GM10266 (cell line): ENCODE results near the gene TRIM39.

ENCODE experiments used
- DNase-seq: peaks from one replicate; pipeline ENCODE4 v3.0.0; 2012; ENCODE audit errors: extremely low spot score
- TF ChIP-seq, protein P1 (sequence below): IDR thresholded peaks from 2 replicates; pipeline ENCODE4 v1.5.1; 2012; ENCODE audit warnings: mild to moderate bottlenecking, low read depth; ENCODE audit not compliant: control insufficient read depth, insufficient read depth; ENCODE audit errors: missing control alignments

Gene TRIM39

DNA sequence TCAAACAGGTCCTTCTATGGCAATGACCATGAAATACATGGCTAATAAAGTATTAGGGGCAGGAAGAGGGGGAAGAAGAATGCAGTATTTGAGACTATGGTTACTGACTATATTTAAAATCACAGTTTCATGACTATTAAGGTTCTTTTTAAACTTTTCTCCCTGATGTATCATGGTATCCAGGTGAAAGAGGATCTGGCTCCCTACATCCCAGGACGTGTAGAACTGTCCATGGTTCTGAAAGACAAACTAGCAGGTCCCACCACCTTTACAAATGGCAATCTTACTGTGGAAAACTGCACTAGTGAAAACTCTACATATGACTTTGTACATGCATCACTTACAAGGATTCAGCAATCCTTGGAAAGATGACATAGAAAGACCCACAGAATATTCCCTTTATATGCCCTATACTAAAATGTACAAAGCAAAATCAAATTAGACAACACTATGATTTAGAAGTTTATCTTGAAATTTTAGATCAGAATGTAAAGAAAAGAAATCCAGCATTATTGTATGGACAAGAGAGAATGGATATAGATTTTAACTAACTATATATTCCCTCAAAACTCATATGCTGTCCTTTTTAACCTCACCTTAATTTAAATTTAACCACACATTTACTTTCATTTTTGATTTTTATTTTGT lies 51.7 kb downstream of the TRIM39 start:
- DNase-seq = no peak
- TF ChIP-seq, protein P1, sequence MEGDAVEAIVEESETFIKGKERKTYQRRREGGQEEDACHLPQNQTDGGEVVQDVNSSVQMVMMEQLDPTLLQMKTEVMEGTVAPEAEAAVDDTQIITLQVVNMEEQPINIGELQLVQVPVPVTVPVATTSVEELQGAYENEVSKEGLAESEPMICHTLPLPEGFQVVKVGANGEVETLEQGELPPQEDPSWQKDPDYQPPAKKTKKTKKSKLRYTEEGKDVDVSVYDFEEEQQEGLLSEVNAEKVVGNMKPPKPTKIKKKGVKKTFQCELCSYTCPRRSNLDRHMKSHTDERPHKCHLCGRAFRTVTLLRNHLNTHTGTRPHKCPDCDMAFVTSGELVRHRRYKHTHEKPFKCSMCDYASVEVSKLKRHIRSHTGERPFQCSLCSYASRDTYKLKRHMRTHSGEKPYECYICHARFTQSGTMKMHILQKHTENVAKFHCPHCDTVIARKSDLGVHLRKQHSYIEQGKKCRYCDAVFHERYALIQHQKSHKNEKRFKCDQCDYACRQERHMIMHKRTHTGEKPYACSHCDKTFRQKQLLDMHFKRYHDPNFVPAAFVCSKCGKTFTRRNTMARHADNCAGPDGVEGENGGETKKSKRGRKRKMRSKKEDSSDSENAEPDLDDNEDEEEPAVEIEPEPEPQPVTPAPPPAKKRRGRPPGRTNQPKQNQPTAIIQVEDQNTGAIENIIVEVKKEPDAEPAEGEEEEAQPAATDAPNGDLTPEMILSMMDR = no peak

DNA sequence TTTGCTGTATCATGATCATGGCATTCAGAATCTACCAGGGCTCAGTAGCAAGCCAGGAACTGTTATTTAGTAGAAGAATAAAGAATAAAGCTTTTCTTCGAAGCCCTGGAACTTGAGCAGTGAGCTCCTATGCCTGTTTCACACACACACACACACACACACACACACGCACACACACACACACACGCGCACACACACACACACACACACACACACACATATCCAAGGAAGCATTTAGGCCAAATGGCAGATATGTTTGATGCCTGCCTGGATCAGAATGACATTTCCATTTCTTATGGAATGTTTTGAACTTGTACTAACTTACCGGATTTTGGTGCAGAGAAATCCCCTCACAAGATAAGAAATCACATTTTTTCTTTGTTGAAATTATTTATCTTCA lies 53.7 kb downstream of the TRIM39 start:
- no peak for DNase-seq
- TF ChIP-seq, protein P1 = no peak

DNA sequence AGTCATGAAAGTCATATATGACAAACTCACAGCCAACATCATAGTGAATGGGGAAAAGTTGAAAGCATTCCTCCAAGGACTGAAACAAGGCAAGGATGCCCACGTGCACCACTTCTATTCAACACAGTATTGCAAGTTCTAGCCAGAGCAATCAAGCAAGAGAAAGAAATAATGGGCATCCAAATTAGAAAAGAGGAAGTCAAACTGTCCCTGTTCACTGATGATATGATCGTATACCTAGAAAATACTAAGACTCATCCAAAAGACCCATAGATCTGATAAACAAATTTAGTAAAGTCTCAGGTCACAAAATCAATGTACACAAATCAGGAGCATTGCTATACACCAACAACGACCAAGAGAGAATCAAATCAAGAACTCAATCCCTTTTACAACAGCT lies 59.4 kb downstream of the TRIM39 start:
- DNase-seq = no peak
- TF ChIP-seq, protein P1 = no peak

DNA sequence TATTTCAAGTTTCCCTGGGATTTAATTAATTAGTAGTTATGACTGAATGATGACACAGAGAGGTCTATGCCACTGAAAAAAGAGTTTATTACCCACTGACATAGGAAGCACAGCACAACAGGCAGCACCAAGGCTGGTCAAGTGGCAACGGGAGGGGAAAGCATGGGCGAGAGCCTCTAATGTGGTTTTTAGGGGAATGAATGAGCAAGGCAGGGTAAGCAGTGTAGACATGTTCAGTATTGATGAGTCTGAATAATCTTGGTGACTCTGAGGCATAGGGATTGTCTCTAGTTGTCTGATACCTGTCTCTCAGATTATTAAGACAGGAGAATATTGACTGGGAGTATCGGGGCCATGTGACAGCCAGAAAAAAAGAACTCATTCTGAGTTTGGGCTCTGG lies 64.5 kb downstream of the TRIM39 start:
- TF ChIP-seq, protein P1 = no peak
- no peak for DNase-seq
